ENCODE data around the gene RIPOR2.

- TF ChIP-seq CTCF (IDR thresholded peaks at IDR 0.05) = no peak
- no peak for TF ChIP-seq POLR2A (IDR thresholded peaks at IDR 0.05)
Measured at GRCh38 chr6:24931296-24931695, 4.5 kb downstream of the RIPOR2 start.

Measured in Peyer's patch (tissue), 4 donors.